GM18517 (cell line): ENCODE measurements around the gene ZBTB16.

Source experiments
- ATAC-seq: cut with Tn5 transposase; IDR thresholded peaks from one replicate; pipeline ENCODE4 v1.9.1; 2021; ENCODE audit warnings: mild to moderate bottlenecking, moderate library complexity; ENCODE audit not compliant: unreplicated experiment

ZBTB16 gene

GRCh38 chr11:114253771-114254170 lies 194.3 kb downstream of the ZBTB16 start:
- no peak for ATAC-seq

GRCh38 chr11:114254571-114255146 lies 195.1 kb downstream of the ZBTB16 start:
- ATAC-seq = no peak

- ATAC-seq = no peak
Measured at GRCh38 chr11:114255289-114255688, 195.8 kb downstream of the ZBTB16 start.

GRCh38 chr11:114256176-114256966 lies 196.9 kb downstream of the ZBTB16 start:
- ATAC-seq = no peak

GRCh38 chr11:114256967-114257286 lies 197.4 kb downstream of the ZBTB16 start:
- ATAC-seq = no peak

GRCh38 chr11:114257621-114258558 lies 198.4 kb downstream of the ZBTB16 start:
- no peak for ATAC-seq

- no peak for ATAC-seq
Measured at GRCh38 chr11:114258696-114259095, 199.2 kb downstream of the ZBTB16 start.

GRCh38 chr11:114259124-114259526 lies 199.6 kb downstream of the ZBTB16 start:
- ATAC-seq = no peak

- no peak for ATAC-seq
Measured at GRCh38 chr11:114259551-114259983, 200.1 kb downstream of the ZBTB16 start.

- no peak for ATAC-seq
Measured at GRCh38 chr11:114260077-114260476, 200.6 kb downstream of the ZBTB16 start.

- ATAC-seq = no peak
Measured at GRCh38 chr11:114260483-114260882, 201.0 kb downstream of the ZBTB16 start.

GRCh38 chr11:114261791-114262190 lies 202.3 kb downstream of the ZBTB16 start:
- no peak for ATAC-seq

GRCh38 chr11:114262681-114263512 lies 203.4 kb downstream of the ZBTB16 start:
- ATAC-seq = no peak

- no peak for ATAC-seq
Measured at GRCh38 chr11:114263513-114264170, 204.1 kb downstream of the ZBTB16 start.

GRCh38 chr11:114264381-114264780 lies 204.9 kb downstream of the ZBTB16 start:
- no peak for ATAC-seq

- ATAC-seq = no peak
Measured at GRCh38 chr11:114265122-114265878, 205.8 kb downstream of the ZBTB16 start.

GRCh38 chr11:114269498-114269897 lies 210.0 kb downstream of the ZBTB16 start:
- ATAC-seq = no peak

- ATAC-seq = no peak
Measured at GRCh38 chr11:114270531-114271270, 211.2 kb downstream of the ZBTB16 start.

GRCh38 chr11:114271316-114271715 lies 211.8 kb downstream of the ZBTB16 start:
- ATAC-seq = no peak
